H1 (cell line): Measurements from ENCODE around the gene CHCHD6. TPM values are rescaled to one million over a fixed set of nuclear protein-coding genes. Genes with fewer than 3 reads are reported as not detected.

ENCODE experiments used
- ASH2L ChIP-seq: fragments of 200-600, 300-600 bp; sonication (generic); IDR thresholded peaks from one replicate; pipeline ENCODE4 v1.7.1; 2017; ENCODE audit warnings: low read length
- CREB1 ChIP-seq: IDR thresholded peaks from 2 replicates; pipeline ENCODE4 v1.6.1; 2012; ENCODE audit warnings: inconsistent platforms
- KDM4A ChIP-seq: IDR thresholded peaks from one replicate; pipeline ENCODE4 v1.7.1; 2012; ENCODE audit warnings: low read depth, mild to moderate bottlenecking, moderate library complexity, low read length, inconsistent platforms; ENCODE audit not compliant: severe bottlenecking
- RXRA ChIP-seq: IDR thresholded peaks from 2 replicates; pipeline ENCODE4 v1.6.1; 2011; ENCODE audit warnings: low read depth, mild to moderate bottlenecking, low read length, moderate library complexity; ENCODE audit not compliant: insufficient read depth
- SP2 ChIP-seq: IDR thresholded peaks from 2 replicates; pipeline ENCODE4 v1.6.1; 2012; ENCODE audit warnings: mild to moderate bottlenecking, low read length, inconsistent platforms
- polyA plus RNA-seq, 7 experiments: library from polyadenylated mRNA; depleted of rRNA in 3 of 7; stranded (reverse) in 5 of 7; unstranded in 2 of 7; fragments of >200 nt in 5 of 7; fragments of 200-250 nt in 2 of 7; gene quantifications; 1 replicate in 5 of 7; 2 replicates in 1 of 7; 4 replicates in 1 of 7; pipeline versions ENCODE4 v1.2.1 to v1.2.3, GENCODE V29; 2011 to 2013; ENCODE audit warnings: missing spikeins in 2 of 7, mixed read lengths in 2 of 7
- total RNA-seq: library from RNA; stranded (reverse); fragmentation: NEBNext Ultra II Directional; extraction: Animal tissue kit (Norgen Biotek cat#: 25700); gene quantifications from 2 replicates; pipeline ENCODE4 v1.2.1, GENCODE V29; 2021

Gene CHCHD6
- total and polyA plus RNA-seq, 2 of the 8 experiments (the other 6 are each of a cell fraction or from before 2014, with no cell fraction given), result 32.4 to 37.6 TPM

- no peak for TF ChIP-seq CREB1
- TF ChIP-seq KDM4A, result no peak
- TF ChIP-seq ASH2L, result no peak
- TF ChIP-seq SP2, result no peak
- no peak for TF ChIP-seq RXRA
Observed at GRCh38 chr3:126834596-126835471, 130.8 kb downstream of the CHCHD6 start (continued).
